Erythroblast (primary cell): ENCODE measurements around the gene SLCO2A1.

Experiments
- GATA1 ChIP-seq: IDR thresholded peaks from 2 replicates; pipeline ENCODE4 v1.6.1; 2011; ENCODE audit warnings: low read depth, mild to moderate bottlenecking, control low read depth, low read length, moderate library complexity
- POLR2A ChIP-seq: IDR thresholded peaks from 2 replicates; pipeline ENCODE4 v1.6.1; 2011; ENCODE audit warnings: mild to moderate bottlenecking, low read length

- TF ChIP-seq POLR2A (no peak), GATA1 (no peak)
Observed at GRCh38 chr3:133944181-133944580, 85.5 kb downstream of the SLCO2A1 start.
